ENCODE results near the gene MTFMT.

Gene MTFMT

DNA sequence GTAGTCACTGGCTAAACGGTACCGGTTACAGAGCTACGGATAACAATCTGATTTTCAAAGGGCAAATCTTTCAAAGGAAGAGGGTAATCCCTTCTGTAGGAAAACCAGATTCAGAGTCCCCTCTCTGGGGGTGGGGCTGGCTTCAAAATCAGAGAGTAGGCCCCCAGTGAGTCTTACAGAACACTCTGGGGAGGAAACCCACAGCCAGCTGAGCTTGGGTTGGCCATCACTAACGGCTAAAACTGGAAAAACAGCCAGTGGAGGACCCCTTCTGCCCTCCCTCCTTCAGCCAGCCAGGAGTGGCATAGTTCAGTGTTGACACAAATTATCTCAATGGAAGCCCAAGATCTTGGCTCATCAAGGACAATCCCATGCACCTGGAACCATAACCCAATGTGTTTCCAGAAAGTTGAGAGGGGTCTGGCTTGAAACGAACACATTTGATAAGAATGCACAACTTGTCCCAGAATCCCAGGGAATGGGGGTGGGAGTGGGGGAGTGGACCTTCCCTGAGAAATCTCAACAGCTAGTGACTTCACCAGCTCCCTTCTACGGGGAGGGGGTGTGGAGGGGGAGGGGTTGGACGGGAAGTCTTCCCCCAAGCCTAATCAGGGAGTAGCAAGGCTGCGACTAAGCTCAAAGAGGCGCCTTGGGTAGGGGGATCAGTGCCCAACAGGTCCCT is 37.3 kb upstream of the MTFMT start:
- DNase-seq (ENCODE audit: low read depth) = no peak
- H3K4me3 ChIP-seq (ENCODE audit: low read length) = no peak overlapping the region

DNA sequence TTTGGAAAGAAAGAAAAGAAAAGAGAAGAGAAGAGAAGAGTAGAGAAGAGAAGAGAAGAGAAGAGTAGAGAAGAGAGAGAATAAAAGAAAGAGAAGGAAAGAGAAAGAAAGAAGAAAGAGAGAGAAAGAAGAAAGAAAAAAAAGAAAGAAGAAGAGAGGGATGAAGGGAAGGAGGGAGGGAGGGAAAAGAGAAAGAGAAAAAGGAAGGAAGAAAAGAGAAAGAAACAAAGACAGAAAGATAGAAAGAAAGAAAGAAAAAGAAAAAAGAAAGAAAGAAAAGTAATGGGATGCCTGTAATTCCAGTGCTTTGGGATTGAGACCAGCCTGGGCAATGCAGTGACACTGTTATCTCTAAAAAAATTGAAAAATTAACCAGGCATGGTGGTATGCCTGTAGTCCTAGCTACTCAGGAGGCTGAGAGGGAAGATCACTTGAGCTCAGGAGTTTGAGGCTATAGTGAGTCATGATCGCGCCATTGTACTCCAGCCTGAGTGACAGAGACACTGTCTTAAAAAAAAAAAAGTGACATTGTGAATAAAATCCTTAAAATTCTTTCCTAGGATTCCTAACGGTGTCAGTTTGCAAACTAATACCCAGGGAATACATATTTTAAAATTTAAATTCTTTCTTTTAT is 36.7 kb upstream of the MTFMT start:
- H3K4me3 ChIP-seq (ENCODE audit: low read length) = no peak overlapping the region
- TF ChIP-seq, protein P1, sequence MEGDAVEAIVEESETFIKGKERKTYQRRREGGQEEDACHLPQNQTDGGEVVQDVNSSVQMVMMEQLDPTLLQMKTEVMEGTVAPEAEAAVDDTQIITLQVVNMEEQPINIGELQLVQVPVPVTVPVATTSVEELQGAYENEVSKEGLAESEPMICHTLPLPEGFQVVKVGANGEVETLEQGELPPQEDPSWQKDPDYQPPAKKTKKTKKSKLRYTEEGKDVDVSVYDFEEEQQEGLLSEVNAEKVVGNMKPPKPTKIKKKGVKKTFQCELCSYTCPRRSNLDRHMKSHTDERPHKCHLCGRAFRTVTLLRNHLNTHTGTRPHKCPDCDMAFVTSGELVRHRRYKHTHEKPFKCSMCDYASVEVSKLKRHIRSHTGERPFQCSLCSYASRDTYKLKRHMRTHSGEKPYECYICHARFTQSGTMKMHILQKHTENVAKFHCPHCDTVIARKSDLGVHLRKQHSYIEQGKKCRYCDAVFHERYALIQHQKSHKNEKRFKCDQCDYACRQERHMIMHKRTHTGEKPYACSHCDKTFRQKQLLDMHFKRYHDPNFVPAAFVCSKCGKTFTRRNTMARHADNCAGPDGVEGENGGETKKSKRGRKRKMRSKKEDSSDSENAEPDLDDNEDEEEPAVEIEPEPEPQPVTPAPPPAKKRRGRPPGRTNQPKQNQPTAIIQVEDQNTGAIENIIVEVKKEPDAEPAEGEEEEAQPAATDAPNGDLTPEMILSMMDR (conservative IDR thresholded peaks at IDR 0.05; ENCODE audit: low read length) = no peak
- DNase-seq (ENCODE audit: low read depth) = no peak

More for the DNA sequence above, 37.3 kb upstream of the MTFMT start:
- TF ChIP-seq, protein P1 (conservative IDR thresholded peaks at IDR 0.05; ENCODE audit: low read length) = no peak

DNA sequence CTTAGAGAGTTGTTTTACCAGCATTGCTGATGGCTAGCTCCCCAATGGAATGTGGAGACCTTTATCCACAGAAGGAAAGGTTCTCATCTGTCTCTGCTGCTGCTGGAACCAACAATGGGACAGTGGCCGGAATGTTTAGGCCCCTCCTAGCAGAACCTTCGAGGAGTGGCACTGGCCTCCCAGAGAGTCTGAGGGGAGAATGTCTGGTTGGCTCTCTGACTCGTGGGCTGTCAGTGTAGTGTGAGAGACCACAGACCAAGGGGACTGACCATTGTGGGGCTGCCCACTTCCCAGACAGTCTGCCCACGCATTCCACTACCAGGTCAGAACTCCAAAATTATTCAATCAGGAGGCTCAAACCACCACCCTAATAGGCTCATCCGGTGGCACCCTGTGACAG is 33.3 kb upstream of the MTFMT start:
- TF ChIP-seq, protein P1 (conservative IDR thresholded peaks at IDR 0.05; ENCODE audit: low read length) = no peak
- no peak overlapping the region for H3K4me3 ChIP-seq (ENCODE audit: low read length)
- no peak for DNase-seq (ENCODE audit: low read depth)

DNA sequence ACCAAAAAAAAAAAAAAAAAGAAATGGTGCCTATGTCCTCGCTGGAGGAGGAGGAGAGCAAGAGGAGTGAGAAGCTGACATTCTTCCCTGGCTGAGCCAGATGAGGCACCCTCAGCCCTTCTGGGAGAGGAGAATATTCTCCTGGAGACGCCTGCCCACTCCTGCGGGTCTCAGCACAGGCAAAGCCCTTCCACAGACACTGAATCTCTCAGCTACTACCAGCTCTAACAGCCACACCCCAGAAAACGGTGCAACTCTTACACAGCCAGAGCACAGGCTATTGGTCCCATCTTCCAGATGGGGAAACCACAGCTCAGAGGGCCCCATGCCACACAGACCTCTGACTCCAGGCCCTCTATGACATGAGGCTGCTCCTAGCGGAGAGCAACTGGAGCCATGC is 32.6 kb upstream of the MTFMT start:
- no peak for DNase-seq (ENCODE audit: low read depth)
- TF ChIP-seq, protein P1 (conservative IDR thresholded peaks at IDR 0.05; ENCODE audit: low read length) = no peak

DNA sequence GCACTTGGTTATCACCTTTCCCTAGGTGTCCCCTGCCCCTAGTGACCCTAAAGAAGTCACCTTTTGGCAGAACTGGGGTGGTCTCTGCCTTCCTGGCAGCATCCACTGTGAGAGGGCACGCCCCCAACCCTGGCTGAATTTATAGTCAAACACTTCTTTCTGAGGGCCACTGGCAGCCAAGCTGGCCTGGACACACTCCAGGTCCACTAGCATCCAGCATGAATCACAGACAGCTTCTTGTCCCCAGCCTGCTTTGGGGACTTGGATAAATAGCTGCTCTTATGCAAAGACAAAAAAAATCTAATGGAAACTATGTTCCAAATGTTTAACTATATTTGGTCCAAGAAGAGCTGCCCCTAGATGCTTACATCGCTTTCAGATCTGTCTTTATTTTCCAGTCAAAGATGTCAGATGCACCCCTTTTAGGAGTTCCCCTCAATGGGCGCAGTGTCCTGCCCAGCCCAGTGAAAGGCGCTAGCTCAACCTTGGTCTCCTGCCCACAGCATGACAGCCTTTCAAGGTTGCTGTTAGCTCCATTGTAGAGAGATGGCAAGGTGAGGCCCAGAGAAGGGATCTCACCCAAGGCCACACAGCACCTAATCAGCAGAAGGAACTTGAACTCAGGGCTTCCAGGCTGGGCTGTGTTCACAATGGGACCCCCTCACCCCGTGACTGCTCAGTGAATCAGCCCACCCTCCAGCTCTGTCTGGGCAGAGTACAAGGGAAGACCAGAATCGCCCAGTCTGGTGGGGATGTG is 31.4 kb upstream of the MTFMT start:
- no peak for DNase-seq (ENCODE audit: low read depth)
- TF ChIP-seq, protein P1 (conservative IDR thresholded peaks at IDR 0.05; ENCODE audit: low read length) = no peak
- H3K4me3 ChIP-seq (ENCODE audit: low read length) = no peak overlapping the region

More for the DNA sequence above, 32.6 kb upstream of the MTFMT start:
- no peak overlapping the region for H3K4me3 ChIP-seq (ENCODE audit: low read length)

DNA sequence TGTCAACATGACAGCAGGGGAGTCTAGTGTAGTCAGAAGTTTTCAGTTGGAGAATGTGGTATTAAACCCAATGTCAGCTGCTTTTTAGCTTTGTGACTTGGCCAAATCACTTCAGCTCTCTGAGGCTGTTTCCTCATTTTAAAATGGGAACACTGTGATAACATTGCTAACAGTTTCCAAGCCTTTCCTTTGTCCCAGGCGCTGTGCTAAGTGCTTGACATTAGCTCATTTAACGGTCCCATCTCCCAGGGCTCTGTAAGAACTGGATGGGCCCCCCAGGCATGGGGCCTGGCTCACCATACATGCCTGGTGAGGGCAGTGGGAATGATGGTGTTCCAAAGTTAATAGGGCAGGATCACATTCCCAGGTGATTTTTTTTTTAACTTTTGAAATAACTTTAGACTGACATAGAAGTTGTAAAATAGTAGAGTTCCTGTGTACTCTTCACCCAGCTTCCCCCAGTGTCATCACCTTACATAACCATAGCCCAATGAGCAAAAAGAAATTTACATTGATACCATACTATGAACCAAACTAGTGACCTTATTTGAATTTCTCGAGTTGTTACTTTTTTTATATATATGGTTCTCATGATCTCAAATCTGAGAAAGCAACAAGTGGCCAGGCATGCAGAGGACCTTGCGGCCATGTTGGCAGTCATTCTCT is 30.6 kb upstream of the MTFMT start:
- no peak overlapping the region for H3K4me3 ChIP-seq (ENCODE audit: low read length)
- TF ChIP-seq, protein P1 (conservative IDR thresholded peaks at IDR 0.05; ENCODE audit: low read length) = no peak
- DNase-seq (ENCODE audit: low read depth) = no peak

Data from AG10803 (cell line).